H1 (cell line): ENCODE results near the gene TOM1. TPM values are rescaled to one million over a fixed set of nuclear protein-coding genes. Genes with fewer than 3 reads are reported as not detected.

ENCODE experiments used
- CTCF ChIA-PET: fragments of 300-600 bp; sonication (Branson Sonifier 250); formaldehyde crosslinking; loops from one replicate; lab custom pipeline; 2021; ENCODE audit not compliant: partially characterized antibody; lab: Charles Lee
- POLR2A ChIA-PET: fragments of 300-600 bp; sonication (Branson Sonifier 250); formaldehyde crosslinking; loops from one replicate; lab custom pipeline; 2021; ENCODE audit warnings: inconsistent platforms; ENCODE audit not compliant: partially characterized antibody; lab: Charles Lee
- DNase-seq, 2 experiments: peaks; one replicate each; pipeline versions ENCODE4 v3.0.0 to v3.0.0-alpha.2; 2010 to 2022; ENCODE audit warnings: low spot score in 2 of 2, low read depth in 1 of 2, mixed read lengths in 1 of 2
- FAIRE-seq: peaks from 2 replicates; lab custom pipeline; 2011; peaks lifted over from hg19 to GRCh38; lab: Jason Lieb, UNC
- H2AFZ ChIP-seq: 2 replicates; pipeline ENCODE4 v1.8.1; 2012; ENCODE audit warnings: low read length, inconsistent platforms
- H2AK5ac ChIP-seq: 2 replicates; pipeline ENCODE4 v1.6.1; 2013; ENCODE audit warnings: low read depth, low read length
- H2BK120ac ChIP-seq: replicated peaks from 2 replicates; pipeline ENCODE3; 2013; ENCODE audit warnings: low read depth, low read length, inconsistent platforms
- H2BK12ac ChIP-seq: 2 replicates; pipeline ENCODE4 v1.6.1; 2013; ENCODE audit warnings: low read depth, low read length
- H2BK15ac ChIP-seq: 2 replicates; pipeline ENCODE4 v1.6.1; 2013; ENCODE audit warnings: low read length
- H2BK20ac ChIP-seq: 2 replicates; pipeline ENCODE4 v1.6.1; 2013; ENCODE audit warnings: low read length
- H2BK5ac ChIP-seq: 2 replicates; pipeline ENCODE4 v1.6.1; 2013; ENCODE audit warnings: low read depth, low read length
- H3K14ac ChIP-seq: 2 replicates; pipeline ENCODE4 v1.6.1; 2013; ENCODE audit warnings: inconsistent platforms; ENCODE audit not compliant: insufficient read length
- H3K18ac ChIP-seq: 2 replicates; pipeline ENCODE4 v1.6.1; 2013; ENCODE audit warnings: low read length; ENCODE audit errors: extremely low read depth
- H3K23ac ChIP-seq: 2 replicates; pipeline ENCODE4 v1.6.1; 2013; ENCODE audit warnings: inconsistent platforms; ENCODE audit not compliant: insufficient read length
- H3K23me2 ChIP-seq: 2 replicates; pipeline ENCODE4 v1.6.1; 2013; ENCODE audit warnings: low read depth, low read length
- H3K27ac ChIP-seq: 2 replicates; pipeline ENCODE4 v1.6.1; 2011; ENCODE audit warnings: low read depth, low read length, inconsistent platforms
- H3K27me3 ChIP-seq, 4 experiments: replicated peaks in 1 of 4; 1 replicate in 1 of 4; 2 replicates in 3 of 4; pipeline versions ENCODE4 v1.6.1 to v1.8.1; 2011 to 2013; ENCODE audit warnings: low read length in 3 of 4, mild to moderate bottlenecking in 3 of 4, inconsistent platforms in 2 of 4, mixed read lengths in 2 of 4, moderate library complexity in 1 of 4; ENCODE audit not compliant: control insufficient read depth in 3 of 4, insufficient read depth in 3 of 4; ENCODE audit errors: extremely low read depth in 1 of 4
- H3K36me3 ChIP-seq, 4 experiments: 2 replicates each; pipeline versions ENCODE4 v1.6.1 to v1.8.1; 2011 to 2013; ENCODE audit warnings: mild to moderate bottlenecking in 4 of 4, low read length in 3 of 4, moderate library complexity in 2 of 4, control low read depth in 1 of 4, inconsistent platforms in 1 of 4; ENCODE audit not compliant: insufficient read depth in 4 of 4, control insufficient read depth in 2 of 4
- H3K4ac ChIP-seq: replicated peaks from 2 replicates; pipeline ENCODE3; 2013; ENCODE audit warnings: low read length, low read depth, mixed read lengths, inconsistent platforms; ENCODE audit not compliant: insufficient read length
- H3K4me1 ChIP-seq, 4 experiments: replicated peaks in 1 of 4; 1 replicate in 1 of 4; 2 replicates in 3 of 4; pipeline versions ENCODE4 v1.6.1 to v1.8.1; 2011 to 2013; ENCODE audit warnings: low read length in 3 of 4, inconsistent platforms in 2 of 4, mixed read lengths in 1 of 4; ENCODE audit not compliant: insufficient read depth in 4 of 4, control insufficient read depth in 3 of 4
- H3K4me2 ChIP-seq, 2 experiments: 2 replicates each; pipeline versions ENCODE4 v1.6.1 to v1.8.1; 2011 to 2013; ENCODE audit warnings: low read depth in 2 of 2, low read length in 2 of 2, control low read depth in 1 of 2, inconsistent platforms in 1 of 2, mild to moderate bottlenecking in 1 of 2; ENCODE audit not compliant: insufficient read depth in 1 of 2
- H3K4me3 ChIP-seq, 4 experiments: fragments of 200-600, 300-600 bp in 1 of 4; sonication (generic), shearing (Covaris generic), sonication (Bioruptor Twin) in 1 of 4; 2 replicates each; pipeline versions ENCODE4 v1.5.1 to v1.8.1; 2011 to 2016; ENCODE audit warnings: low read length in 4 of 4, low read depth in 3 of 4, control low read depth in 2 of 4, inconsistent platforms in 2 of 4, mild to moderate bottlenecking in 2 of 4, mixed read lengths in 1 of 4, moderate library complexity in 1 of 4; ENCODE audit not compliant: insufficient read depth in 2 of 4; ENCODE audit errors: extremely low read depth in 1 of 4
- H3K56ac ChIP-seq: replicated peaks from 2 replicates; pipeline ENCODE3; 2013; ENCODE audit warnings: low read depth, mild to moderate bottlenecking, mixed read lengths, low read length, inconsistent platforms; ENCODE audit not compliant: insufficient read length
- H3K79me1 ChIP-seq: 2 replicates; pipeline ENCODE4 v1.6.1; 2013; ENCODE audit warnings: low read depth, low read length, control low read depth
- H3K79me2 ChIP-seq, 2 experiments: 2 replicates each; pipeline versions ENCODE4 v1.6.1 to v1.8.1; 2012 to 2013; ENCODE audit warnings: low read length in 2 of 2, mild to moderate bottlenecking in 2 of 2, inconsistent platforms in 1 of 2; ENCODE audit not compliant: insufficient read depth in 2 of 2, control insufficient read depth in 1 of 2
- H3K9ac ChIP-seq, 4 experiments: replicated peaks in 1 of 4; 1 replicate in 1 of 4; 2 replicates in 3 of 4; pipeline versions ENCODE4 v1.6.1 to v1.8.1; 2011 to 2013; ENCODE audit warnings: low read depth in 3 of 4, low read length in 3 of 4, control low read depth in 2 of 4, mild to moderate bottlenecking in 2 of 4, moderate library complexity in 2 of 4, inconsistent platforms in 1 of 4; ENCODE audit errors: extremely low read depth in 1 of 4
- H3K9me3 ChIP-seq, 2 experiments: 2 replicates each; pipeline versions ENCODE4 v1.6.1 to v1.8.1; 2012 to 2013; ENCODE audit warnings: mild to moderate bottlenecking in 2 of 2, moderate library complexity in 2 of 2, control low read depth in 1 of 2, inconsistent platforms in 1 of 2, low read depth in 1 of 2, low read length in 1 of 2, mixed read lengths in 1 of 2; ENCODE audit not compliant: insufficient read depth in 2 of 2
- H4K20me1 ChIP-seq, 2 experiments: replicated peaks in 1 of 2; 2 replicates each; pipeline versions ENCODE3 to v1.8.1; 2011 to 2013; ENCODE audit warnings: inconsistent platforms in 2 of 2, low read length in 2 of 2, mild to moderate bottlenecking in 1 of 2; ENCODE audit not compliant: insufficient read depth in 2 of 2, control insufficient read depth in 1 of 2
- H4K5ac ChIP-seq: 2 replicates; pipeline ENCODE4 v1.6.1; 2013; ENCODE audit warnings: low read length, low read depth, mixed read lengths, inconsistent platforms; ENCODE audit not compliant: insufficient read length
- H4K8ac ChIP-seq: 2 replicates; pipeline ENCODE4 v1.8.0; 2013; ENCODE audit warnings: mild to moderate bottlenecking, moderate library complexity, low read length, inconsistent platforms; ENCODE audit not compliant: insufficient read depth; ENCODE audit errors: extremely low read depth
- H4K91ac ChIP-seq: replicated peaks from 2 replicates; pipeline ENCODE3; 2013; ENCODE audit warnings: low read length, mixed read lengths, inconsistent platforms; ENCODE audit not compliant: insufficient read length
- CTCF ChIP-seq, 3 experiments: IDR thresholded peaks; 1 replicate in 2 of 3; 2 replicates in 1 of 3; pipeline versions ENCODE4 v1.5.1 to v1.6.1; 2011; ENCODE audit warnings: low read length in 3 of 3, mild to moderate bottlenecking in 3 of 3, inconsistent platforms in 2 of 3, low read depth in 1 of 3, moderate library complexity in 1 of 3; ENCODE audit not compliant: insufficient read depth in 1 of 3; ENCODE audit errors: control extremely low read depth in 1 of 3
- GABPA ChIP-seq: IDR thresholded peaks from 2 replicates; pipeline ENCODE4 v1.6.1; 2011; ENCODE audit warnings: mild to moderate bottlenecking, low read length, moderate library complexity, borderline replicate concordance; ENCODE audit not compliant: insufficient read depth
- POLR2AphosphoS5 ChIP-seq: IDR thresholded peaks from 2 replicates; pipeline ENCODE4 v1.6.1; 2011; ENCODE audit warnings: low read depth, low read length
- RFX5 ChIP-seq: IDR thresholded peaks from 2 replicates; pipeline ENCODE4 v1.6.1; 2011; ENCODE audit warnings: low read depth, low read length, improper control_type of control experiment, borderline replicate concordance
- SIX5 ChIP-seq: IDR thresholded peaks from 2 replicates; pipeline ENCODE4 v1.6.1; 2011; ENCODE audit warnings: mild to moderate bottlenecking, low read depth, low read length
- SP4 ChIP-seq: IDR thresholded peaks from 2 replicates; pipeline ENCODE4 v1.6.1; 2012; ENCODE audit warnings: low read length, inconsistent platforms
- WGBS, 2 experiments: shearing (Covaris generic) in 1 of 2; methylation state at CpG; one replicate each; pipeline versions ENCODE4 v1.1.6 to v1.1.7; 2013 to 2015; ENCODE audit warnings: low lambda C conversion rate in 2 of 2, mixed read lengths in 2 of 2, inconsistent platforms in 1 of 2, low coverage in 1 of 2, missing lambda C conversion rate in 1 of 2; ENCODE audit not compliant: insufficient replicate concordance in 2 of 2, insufficient coverage in 1 of 2, insufficient read length in 1 of 2; ENCODE audit errors: extremely low coverage in 1 of 2, missing lambda C conversion rate in 1 of 2; 5-methylcytosine and 5-hydroxymethylcytosine counted together
- polyA plus RNA-seq, 7 experiments: library from polyadenylated mRNA; depleted of rRNA in 3 of 7; stranded (reverse) in 5 of 7; unstranded in 2 of 7; fragments of >200 nt in 5 of 7; fragments of 200-250 nt in 2 of 7; gene quantifications; 1 replicate in 5 of 7; 2 replicates in 1 of 7; 4 replicates in 1 of 7; pipeline versions ENCODE4 v1.2.1 to v1.2.3, GENCODE V29; 2011 to 2013; ENCODE audit warnings: missing spikeins in 2 of 7, mixed read lengths in 2 of 7
- total RNA-seq: library from RNA; stranded (reverse); fragmentation: NEBNext Ultra II Directional; extraction: Animal tissue kit (Norgen Biotek cat#: 25700); gene quantifications from 2 replicates; pipeline ENCODE4 v1.2.1, GENCODE V29; 2021

Gene TOM1
- total and polyA plus RNA-seq, 2 of the 8 experiments (the other 6 are each of a cell fraction or from before 2014, with no cell fraction given): 25.1 to 39.2 TPM

- Histone ChIP-seq H3K9me3 (no peaks in the 10 kb centered on the region), H3K4me3 (no peak overlapping the region), H2BK5ac (no peak overlapping the region), H2BK12ac (no peak overlapping the region), H3K23ac (no peak overlapping the region), H3K56ac (no peak overlapping the region), H3K27me3 (no peaks in the 10 kb centered on the region), H4K5ac (no peak overlapping the region), H2BK120ac (no peak overlapping the region), H3K4ac (no peak overlapping the region), H4K8ac (no peak overlapping the region), H3K18ac (no peak overlapping the region), H3K27ac (no peak overlapping the region), H2AK5ac (no peak overlapping the region), H2AFZ (no peak overlapping the region), H3K36me3 (peaks cover 0 to 8% (median 3%) of the 10 kb centered on the region in 4 experiments; a peak in 7 of 8 replicates), H4K91ac (no peak overlapping the region), H3K4me1 (peaks cover 0 to 3% (median 0%) of the 10 kb centered on the region in 4 experiments; a peak in 2 of 7 replicates), H4K20me1 (no peaks in the 10 kb centered on the region), H2BK15ac (no peak overlapping the region), H3K79me1 (no peaks in the 10 kb centered on the region), H3K9ac (no peak overlapping the region), H3K79me2 (no peaks in the 10 kb centered on the region), H2BK20ac (no peak overlapping the region), H3K4me2 (no peak overlapping the region), H3K14ac (no peak overlapping the region), H3K23me2 (no peaks in the 10 kb centered on the region)
- ChIA-PET CTCF (interaction anchor here (0.7 to 1.4 kb wide), 3 partner anchors 32 to 37 kb away, joined by 3 to 4 read pairs (median 3); no protein-coding TSS in a partner anchor), POLR2A (interaction anchor here (0.6 to 57.4 kb wide), 4 partner anchors 2 to 117 kb away, joined by 3 to 1995 read pairs (median 999); partner anchors contain the start of genes HMOX1 and MCM5)
- 80% methylated on average over 4 of the region's 4 CpGs; no CpG with 5 or more reads in 1 of the 2 experiments for WGBS, 2 experiments
- no peak for DNase-seq
- FAIRE-seq: no peak
- TF ChIP-seq SIX5: no peak
- no peak for TF ChIP-seq POLR2AphosphoS5
- TF ChIP-seq GABPA: no peak
- TF ChIP-seq RFX5: no peak
- TF ChIP-seq CTCF (IDR thresholded peaks at IDR 0.05; ENCODE audit: control extremely low read depth in 1 of 3, insufficient read depth in 1 of 3, low read depth in 1 of 3, low read length in 3 of 3): no peak
- no peak for TF ChIP-seq SP4
Observed at GRCh38 chr22:35394011-35394312, 94.3 kb downstream of the TOM1 start.
